A673 (cell line): ENCODE data around the gene RASA3. TPM values are rescaled to one million over a fixed set of nuclear protein-coding genes. Genes with fewer than 3 reads are reported as not detected.

Experiments
- BruUV-seq: library from RNA; stranded (reverse); fragments of 400-500 nt; replicated peaks from 2 replicates; lab custom pipeline; 2021; lab: Mats Ljungman, UMichigan
- CTCF ChIA-PET: fragments of 300-600 bp; sonication (Branson Sonifier 250); formaldehyde crosslinking; loops from one replicate; lab custom pipeline; 2022; ENCODE audit warnings: antibody characterized with exemption; lab: Charles Lee
- POLR2A ChIA-PET: fragments of 300-600 bp; sonication (Branson Sonifier 250); formaldehyde crosslinking; loops from one replicate; lab custom pipeline; 2022; ENCODE audit warnings: antibody characterized with exemption; ENCODE audit not compliant: low non-redundant PET; lab: Charles Lee
- DNase-seq: peaks from one replicate; pipeline ENCODE4 v3.0.0-alpha.2; 2015; ENCODE audit warnings: low spot score
- H3K27ac ChIP-seq: fragments of 200-600 bp; sonication (generic); 2 replicates; pipeline ENCODE4 v1.5.1; 2016; ENCODE audit warnings: mixed run types, low read depth, mild to moderate bottlenecking, mixed read lengths, antibody characterized with exemption, low read length; ENCODE audit not compliant: poor library complexity, severe bottlenecking
- H3K27me3 ChIP-seq: fragments of 200-600 bp; sonication (generic); replicated peaks from 2 replicates; pipeline ENCODE4 v1.6.1; 2017; ENCODE audit warnings: mixed run types, low read depth, mild to moderate bottlenecking, mixed read lengths, antibody characterized with exemption, low read length; ENCODE audit not compliant: insufficient read depth, poor library complexity
- H3K36me3 ChIP-seq: fragments of 200-600 bp; sonication (generic); 2 replicates; pipeline ENCODE4 v1.6.1; 2016; ENCODE audit warnings: mixed run types, mild to moderate bottlenecking, mixed read lengths, antibody characterized with exemption, low read length; ENCODE audit not compliant: insufficient read depth, poor library complexity, severe bottlenecking
- H3K4me1 ChIP-seq: fragments of 200-600 bp; sonication (generic); 2 replicates; pipeline ENCODE4 v1.6.1; 2017; ENCODE audit warnings: mixed run types, mild to moderate bottlenecking, mixed read lengths, antibody characterized with exemption, low read length; ENCODE audit not compliant: insufficient read depth, poor library complexity, severe bottlenecking
- H3K4me3 ChIP-seq: fragments of 200-600 bp; sonication (generic); 2 replicates; pipeline ENCODE4 v1.5.1; 2016; ENCODE audit warnings: low read depth, mixed run types, mild to moderate bottlenecking, mixed read lengths, low read length; ENCODE audit not compliant: poor library complexity, severe bottlenecking
- H3K9me3 ChIP-seq: fragments of 200-600 bp; sonication (generic); 2 replicates; pipeline ENCODE4 v1.6.1; 2016; ENCODE audit warnings: mixed run types, low read depth, mild to moderate bottlenecking, mixed read lengths, antibody characterized with exemption, low read length; ENCODE audit not compliant: poor library complexity, severe bottlenecking
- EZH2 ChIP-seq: fragments of 200-600 bp; sonication (generic); IDR thresholded peaks from 2 replicates; pipeline ENCODE4 v1.6.1; 2017; ENCODE audit warnings: borderline replicate concordance, low read depth, mild to moderate bottlenecking, mixed read lengths, antibody characterized with exemption, low read length; ENCODE audit not compliant: poor library complexity, severe bottlenecking
- intact Hi-C: fragments of 100-400 bp; cut with micrococcal nuclease; formaldehyde crosslinking; loops from one replicate; pipeline ENCODE4 v1.10.0; 2022; ENCODE audit not compliant: unreplicated experiment
- total RNA-seq: library from RNA; stranded (reverse); gene quantifications from 2 replicates; pipeline ENCODE4 v1.2.3, GENCODE V29; 2021
- TF ChIP-seq, protein P1 (sequence below): fragments of 300-800, 200-600 bp; sonication (generic); conservative IDR thresholded peaks from 2 replicates; pipeline ENCODE4 v1.5.1; 2017; ENCODE audit warnings: low read depth, mild to moderate bottlenecking, antibody characterized with exemption, low read length, moderate library complexity, mixed read lengths

The RASA3 gene
- total RNA-seq, 1 experiment from 2014 or later, result 22.1 TPM

DNA sequence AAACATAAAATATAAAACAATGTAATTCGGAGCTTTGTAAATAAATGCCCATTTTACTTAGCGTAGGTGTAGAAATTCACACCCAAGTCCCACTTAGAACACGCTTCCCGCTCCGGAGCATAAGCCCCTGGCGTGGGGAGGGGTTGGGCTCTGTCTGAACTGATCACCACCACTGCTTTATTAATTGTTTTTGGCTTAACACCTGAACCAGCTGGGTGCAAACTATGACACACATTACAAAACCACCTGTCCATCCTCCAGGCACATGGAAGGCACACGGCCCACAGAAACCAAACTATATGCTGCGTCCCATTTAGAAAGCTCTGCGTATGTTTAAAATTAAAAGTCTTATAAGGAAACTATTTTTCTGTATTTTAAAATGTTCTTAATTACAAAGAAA lies 25.9 kb downstream of the RASA3 start:
- CTCF ChIA-PET, result no interaction called here
- BruUV-seq, result no TSS peak
- TF ChIP-seq, protein P1, sequence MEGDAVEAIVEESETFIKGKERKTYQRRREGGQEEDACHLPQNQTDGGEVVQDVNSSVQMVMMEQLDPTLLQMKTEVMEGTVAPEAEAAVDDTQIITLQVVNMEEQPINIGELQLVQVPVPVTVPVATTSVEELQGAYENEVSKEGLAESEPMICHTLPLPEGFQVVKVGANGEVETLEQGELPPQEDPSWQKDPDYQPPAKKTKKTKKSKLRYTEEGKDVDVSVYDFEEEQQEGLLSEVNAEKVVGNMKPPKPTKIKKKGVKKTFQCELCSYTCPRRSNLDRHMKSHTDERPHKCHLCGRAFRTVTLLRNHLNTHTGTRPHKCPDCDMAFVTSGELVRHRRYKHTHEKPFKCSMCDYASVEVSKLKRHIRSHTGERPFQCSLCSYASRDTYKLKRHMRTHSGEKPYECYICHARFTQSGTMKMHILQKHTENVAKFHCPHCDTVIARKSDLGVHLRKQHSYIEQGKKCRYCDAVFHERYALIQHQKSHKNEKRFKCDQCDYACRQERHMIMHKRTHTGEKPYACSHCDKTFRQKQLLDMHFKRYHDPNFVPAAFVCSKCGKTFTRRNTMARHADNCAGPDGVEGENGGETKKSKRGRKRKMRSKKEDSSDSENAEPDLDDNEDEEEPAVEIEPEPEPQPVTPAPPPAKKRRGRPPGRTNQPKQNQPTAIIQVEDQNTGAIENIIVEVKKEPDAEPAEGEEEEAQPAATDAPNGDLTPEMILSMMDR, result no peak
- TF ChIP-seq EZH2, result no peak
- POLR2A ChIA-PET, result no interaction called here
- Histone ChIP-seq H3K27me3 (no peaks in the 10 kb centered on the region), H3K27ac (no peak overlapping the region), H3K9me3 (no peaks in the 10 kb centered on the region), H3K4me1 (peaks cover 18% of the 10 kb centered on the region), H3K4me3 (no peak overlapping the region), H3K36me3 (no peaks in the 10 kb centered on the region)
- DNase-seq, result no peak
- intact Hi-C loops, result no loop called here

DNA sequence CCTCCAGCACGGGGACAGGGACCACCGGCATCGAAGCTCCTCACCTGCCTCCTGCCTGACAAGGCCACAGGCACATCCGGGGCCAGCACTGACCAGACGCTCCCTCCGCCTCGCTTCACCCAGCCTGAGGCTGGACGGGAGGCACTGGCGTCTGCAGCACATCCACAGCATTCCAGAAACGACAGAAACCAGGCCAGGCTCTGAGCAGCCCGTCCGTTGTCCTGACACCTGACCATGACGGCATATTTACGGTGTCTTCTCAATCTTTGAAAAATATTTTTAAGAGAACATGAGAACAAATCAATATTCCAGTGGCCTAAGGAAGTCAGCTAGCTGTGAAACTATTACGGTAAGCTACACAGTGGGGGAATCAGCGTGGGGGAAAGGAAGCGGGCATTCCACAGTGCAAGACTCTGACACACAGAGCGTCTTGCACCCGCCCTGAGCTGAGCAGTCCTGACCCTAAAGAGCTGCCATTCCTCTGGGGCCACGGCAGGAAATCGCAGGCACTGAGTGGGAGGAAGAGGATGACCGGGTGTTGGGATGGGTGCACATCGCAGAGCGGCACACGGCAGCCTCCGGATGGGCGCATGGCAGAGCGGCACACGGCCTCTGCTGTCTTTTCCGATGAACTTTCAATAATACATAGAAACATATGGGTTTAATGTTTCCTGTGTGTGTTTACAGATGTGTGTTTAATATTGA lies 26.8 kb downstream of the RASA3 start:
- ChIA-PET CTCF (no interaction called here), POLR2A (no interaction called here)
- DNase-seq, result no peak
- Histone ChIP-seq H3K27me3 (no peaks in the 10 kb centered on the region), H3K9me3 (no peaks in the 10 kb centered on the region), H3K36me3 (no peaks in the 10 kb centered on the region), H3K27ac (no peak overlapping the region), H3K4me1 (peaks cover 15% of the 10 kb centered on the region), H3K4me3 (no peak overlapping the region)
- TF ChIP-seq, protein P1, result no peak
- no peak for TF ChIP-seq EZH2
- BruUV-seq, result no TSS peak
- intact Hi-C loops, result no loop called here

DNA sequence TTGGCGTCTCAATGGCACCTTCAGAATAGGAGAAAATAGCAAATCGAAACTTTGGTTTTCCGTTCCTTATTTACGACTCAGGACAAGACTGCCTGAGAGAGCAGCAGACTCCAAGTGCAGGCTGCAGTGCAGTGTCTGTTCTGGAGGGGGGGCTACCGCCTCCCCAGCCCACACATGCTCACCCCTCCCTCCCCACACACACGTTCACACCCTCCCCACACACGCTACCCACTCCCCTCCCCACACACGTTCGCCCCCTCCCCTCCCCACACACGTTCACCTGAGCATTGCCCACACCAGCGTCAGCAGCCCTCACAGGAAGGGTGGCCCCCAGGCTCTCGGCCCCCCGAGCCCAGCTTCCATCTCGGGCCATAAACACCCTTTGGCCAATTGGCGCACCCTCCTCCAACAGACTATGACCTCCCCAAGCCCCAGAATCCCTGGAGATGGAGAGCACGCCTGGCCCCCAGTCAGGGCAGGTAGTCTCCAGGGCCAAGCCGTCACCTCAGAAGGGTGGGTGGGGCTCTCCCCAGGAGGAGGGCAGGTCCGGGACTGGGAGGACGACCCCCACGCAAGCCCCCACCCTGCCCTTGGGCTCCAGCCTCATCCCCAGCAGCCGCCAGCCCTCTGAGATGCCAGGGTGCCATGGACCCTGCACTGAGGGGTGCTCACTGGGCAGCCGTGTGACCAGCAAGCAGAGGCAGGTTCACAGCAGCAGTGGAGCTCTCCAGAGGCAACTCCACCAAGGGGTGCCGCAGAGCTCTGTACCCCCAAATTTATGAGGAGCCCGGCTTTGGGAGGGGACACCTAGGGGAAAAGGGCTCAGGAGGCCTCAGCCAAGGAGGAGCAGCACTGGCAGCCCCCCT lies 27.5 kb downstream of the RASA3 start:
- Histone ChIP-seq H3K4me1 (peaks cover 7% of the 10 kb centered on the region), H3K36me3 (no peaks in the 10 kb centered on the region), H3K4me3 (no peak overlapping the region), H3K27me3 (no peaks in the 10 kb centered on the region), H3K27ac (no peak overlapping the region), H3K9me3 (no peaks in the 10 kb centered on the region)
- TF ChIP-seq, protein P1, result no peak
- TF ChIP-seq EZH2, result no peak
- no peak for DNase-seq
- CTCF ChIA-PET, result no interaction called here
- POLR2A ChIA-PET, result no interaction called here
- no TSS peak for BruUV-seq
- intact Hi-C loops, result no loop called here
